ENCODE data around the gene UBXN10.

The UBXN10 gene

GRCh38 chr1:20185834-20186782 is at the start of gene UBXN10, which contains the start of gene PLA2G2C:
UBXN10 (plus strand) TSS chr1:20186096; CDS start chr1:20190562, 4,466 bp downstream.
PLA2G2C (minus strand) TSS chr1:20186518; CDS start chr1:20177363, 9,155 bp downstream.
- peak; percentile 64 for DNase-seq

GRCh38 chr1:20136249-20136648 is 49.6 kb upstream of the UBXN10 start:
- DNase-seq = no peak

- no peak for DNase-seq
Measured at GRCh38 chr1:20137055-20137454, 48.8 kb upstream of the UBXN10 start.

- no peak for DNase-seq
Measured at GRCh38 chr1:20137604-20138003, 48.3 kb upstream of the UBXN10 start.

GRCh38 chr1:20138346-20138745 is 47.5 kb upstream of the UBXN10 start:
- DNase-seq = no peak

- no peak for DNase-seq
Measured at GRCh38 chr1:20138961-20139550, 46.8 kb upstream of the UBXN10 start, which contains the start of gene PLA2G2F. PLA2G2F (plus strand) TSS chr1:20139323; CDS start chr1:20139428, 105 bp downstream.

- no peak for DNase-seq
Measured at GRCh38 chr1:20139776-20140612, 45.9 kb upstream of the UBXN10 start.

GRCh38 chr1:20141001-20141400 is 44.9 kb upstream of the UBXN10 start:
- no peak for DNase-seq

GRCh38 chr1:20141466-20141865 is 44.4 kb upstream of the UBXN10 start:
- DNase-seq = no peak

- no peak for DNase-seq
Measured at GRCh38 chr1:20142001-20142710, 43.7 kb upstream of the UBXN10 start.

GRCh38 chr1:20143318-20143717 is 42.6 kb upstream of the UBXN10 start:
- DNase-seq = no peak

- DNase-seq = no peak
Measured at GRCh38 chr1:20143734-20144565, 41.9 kb upstream of the UBXN10 start.

GRCh38 chr1:20147846-20148570 is 37.9 kb upstream of the UBXN10 start:
- no peak for DNase-seq

- DNase-seq = no peak
Measured at GRCh38 chr1:20148571-20149500, 37.1 kb upstream of the UBXN10 start.

- DNase-seq = no peak
Measured at GRCh38 chr1:20149601-20150325, 36.1 kb upstream of the UBXN10 start.

GRCh38 chr1:20150326-20150705 is 35.6 kb upstream of the UBXN10 start:
- no peak for DNase-seq

GRCh38 chr1:20150969-20151368 is 34.9 kb upstream of the UBXN10 start:
- no peak for DNase-seq

GRCh38 chr1:20151906-20152598 is 33.8 kb upstream of the UBXN10 start:
- peak; percentile 79 for DNase-seq

All from CD4-positive, alpha-beta T cell treated with Interleukin-12 subunit alpha and Interleukin-12 subunit beta, for 1 hour (primary cell).